Testis (tissue), 2 donors: Measurements from ENCODE around the gene MUC13.

Source experiments
- CTCF ChIP-seq, 3 experiments: fragments of 450-650 bp in 2 of 3; fragments of 200-600 bp in 1 of 3; sonication (generic) in 1 of 3; IDR thresholded peaks; one replicate each; pipeline ENCODE4 v1.5.1; 2016 to 2019; ENCODE audit warnings: antibody characterized with exemption in 3 of 3, mild to moderate bottlenecking in 2 of 3, moderate library complexity in 1 of 3
- POLR2A ChIP-seq: fragments of 450-650 bp; IDR thresholded peaks from one replicate; pipeline ENCODE4 v1.6.1; 2017; ENCODE audit warnings: antibody characterized with exemption, mild to moderate bottlenecking, moderate library complexity

GRCh38 chr3:124974691-124975090 is 40.1 kb upstream of the MUC13 start:
- TF ChIP-seq POLR2A: no peak
- no peak for TF ChIP-seq CTCF (IDR thresholded peaks at IDR 0.05)
